ENCODE measurements around the gene KIAA1549. TPM values are rescaled to one million over a fixed set of nuclear protein-coding genes. Genes with fewer than 3 reads are reported as not detected.

The KIAA1549 gene
- total RNA-seq, 1 donor from 2014 or later: 0.45 TPM

- intact Hi-C loops (cut with micrococcal nuclease): no loop called here
Observed at GRCh38 chr7:138911007-138911406, 70.2 kb downstream of the KIAA1549 start.

GRCh38 chr7:138907850-138908249 is 73.3 kb downstream of the KIAA1549 start:
- intact Hi-C loops (cut with micrococcal nuclease): no loop called here

DNA sequence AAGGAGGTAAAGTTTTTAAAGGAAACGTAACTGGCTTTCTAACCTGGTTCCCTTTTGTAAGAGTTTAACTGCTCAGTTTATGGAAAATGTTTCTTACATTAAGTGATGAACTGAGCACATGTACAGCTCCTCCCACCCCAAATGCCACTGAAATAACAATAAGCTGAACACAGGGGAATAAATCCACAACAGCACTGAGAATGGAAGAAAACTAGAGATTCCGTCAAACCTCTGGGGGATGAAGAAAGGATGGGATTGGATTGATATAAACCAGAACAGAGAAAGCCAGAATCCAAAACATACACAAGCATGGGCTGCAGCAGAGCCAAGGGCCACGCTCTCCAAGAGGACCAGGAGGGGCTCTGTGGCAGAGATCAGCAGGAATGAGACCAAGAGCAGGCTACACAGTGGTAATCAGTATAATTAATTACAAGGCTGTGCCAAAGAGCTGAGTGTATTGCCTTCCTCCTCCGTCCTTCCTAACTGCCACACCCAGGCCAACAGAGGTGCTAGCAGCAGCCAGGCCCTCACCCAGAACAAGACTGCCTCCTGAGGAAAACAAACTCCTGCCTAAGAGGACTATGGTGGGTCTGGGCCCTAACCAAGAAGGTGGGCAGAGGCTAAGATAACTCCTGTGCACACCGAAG is 73.9 kb downstream of the KIAA1549 start:
- intact Hi-C loops (cut with micrococcal nuclease): no loop called here

DNA sequence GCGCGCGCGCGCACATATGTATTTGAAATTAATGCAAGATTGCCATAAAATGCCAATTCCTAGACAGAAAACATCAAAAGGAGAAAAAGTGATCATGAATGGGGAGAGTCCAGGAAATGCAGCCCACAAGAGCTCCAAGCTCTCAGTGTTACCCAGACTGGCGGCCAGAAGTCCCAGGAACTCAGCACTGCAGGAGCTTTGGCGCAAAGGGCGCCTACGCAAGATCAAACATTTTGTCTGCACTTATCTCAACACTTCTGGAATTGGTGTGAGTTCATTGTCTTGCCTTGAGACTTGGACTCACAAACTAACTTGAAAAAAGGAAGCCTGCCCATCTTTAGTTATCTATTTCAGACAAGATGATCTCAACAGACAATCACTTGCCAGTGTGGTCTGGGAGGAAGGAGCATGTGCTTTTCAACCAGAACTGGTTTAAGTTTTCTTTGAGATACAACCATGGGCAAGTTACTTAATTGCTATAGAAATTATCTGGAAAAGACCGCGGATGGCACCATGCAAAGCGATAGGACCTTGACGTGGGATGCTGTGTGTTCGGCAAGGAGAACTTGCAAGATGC is 77.2 kb downstream of the KIAA1549 start:
- intact Hi-C loops (cut with micrococcal nuclease): loop anchor here (1.0 kb wide), 5 partner anchors 18 to 167 kb away; no protein-coding TSS in a partner anchor

DNA sequence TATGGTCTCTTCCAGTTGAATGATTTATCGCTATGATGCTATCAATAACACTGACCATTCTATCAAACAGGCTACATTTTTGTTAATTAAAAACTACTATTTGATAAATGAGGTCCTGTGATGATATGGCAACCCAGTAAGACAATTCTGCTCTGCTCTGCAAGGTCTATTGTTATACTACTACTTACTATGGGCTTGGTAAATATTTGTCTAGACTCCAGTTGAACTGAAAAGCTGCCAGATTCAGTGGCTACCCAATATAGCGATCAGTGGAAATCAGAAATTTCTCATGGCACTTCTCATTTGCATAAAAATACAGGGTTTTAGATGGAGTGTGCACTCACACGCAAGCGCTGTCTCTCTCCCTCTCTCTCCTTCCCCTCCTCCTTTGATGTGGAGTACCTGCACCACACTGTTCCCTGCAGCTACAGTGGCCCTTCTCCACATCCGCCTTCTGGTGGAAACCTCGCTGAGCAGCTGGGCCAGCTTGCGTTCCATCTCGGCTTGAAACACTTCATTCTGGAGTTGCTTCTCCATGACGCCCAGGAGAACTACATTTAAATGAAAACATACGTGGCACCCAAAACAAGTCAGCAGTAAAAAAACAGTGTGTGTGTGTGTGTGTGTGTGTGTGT is 77.9 kb downstream of the KIAA1549 start:
- intact Hi-C loops (cut with micrococcal nuclease): loop anchor here (1.0 kb wide), 5 partner anchors 17 to 168 kb away; no protein-coding TSS in a partner anchor

GRCh38 chr7:138902161-138902560 is 79.0 kb downstream of the KIAA1549 start:
- intact Hi-C loops (cut with micrococcal nuclease): no loop called here

DNA sequence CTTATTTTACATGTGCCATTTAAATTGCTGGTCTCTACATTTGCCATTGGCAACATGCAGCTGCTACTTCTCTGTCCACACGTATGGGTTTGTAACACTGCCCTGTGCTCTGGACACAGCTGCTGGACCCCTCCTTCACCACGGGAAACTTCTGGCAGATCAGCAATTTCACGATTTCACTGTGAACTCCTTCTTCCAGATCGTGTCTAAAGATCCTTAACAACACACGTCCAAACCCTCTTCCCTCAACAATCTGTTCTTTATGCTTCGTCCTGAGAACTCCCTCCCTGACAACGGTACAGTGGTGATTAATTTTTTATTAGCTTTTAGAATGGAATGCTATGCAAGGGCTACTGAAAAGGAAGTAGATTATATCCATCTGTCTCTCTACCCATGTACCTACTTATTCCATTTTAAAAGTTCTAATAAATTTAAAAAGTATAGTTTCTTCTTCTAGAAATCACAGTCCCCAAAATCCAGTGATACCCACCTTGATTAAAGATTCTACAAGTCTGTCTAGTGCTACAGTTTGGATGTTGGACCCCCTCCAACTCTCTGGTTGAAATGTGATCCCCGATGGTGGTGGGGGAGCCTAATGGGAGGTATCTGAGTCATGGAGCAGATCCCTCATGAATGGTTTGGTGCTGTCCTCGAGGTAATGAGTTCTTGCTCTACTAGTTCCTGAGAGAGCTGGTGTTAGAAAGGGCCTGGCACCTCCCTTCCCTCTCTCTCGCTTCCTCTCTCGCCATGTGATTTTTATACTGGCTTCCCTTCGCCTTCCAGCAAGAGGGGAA is 81.0 kb downstream of the KIAA1549 start:
- intact Hi-C loops (cut with micrococcal nuclease): no loop called here

DNA sequence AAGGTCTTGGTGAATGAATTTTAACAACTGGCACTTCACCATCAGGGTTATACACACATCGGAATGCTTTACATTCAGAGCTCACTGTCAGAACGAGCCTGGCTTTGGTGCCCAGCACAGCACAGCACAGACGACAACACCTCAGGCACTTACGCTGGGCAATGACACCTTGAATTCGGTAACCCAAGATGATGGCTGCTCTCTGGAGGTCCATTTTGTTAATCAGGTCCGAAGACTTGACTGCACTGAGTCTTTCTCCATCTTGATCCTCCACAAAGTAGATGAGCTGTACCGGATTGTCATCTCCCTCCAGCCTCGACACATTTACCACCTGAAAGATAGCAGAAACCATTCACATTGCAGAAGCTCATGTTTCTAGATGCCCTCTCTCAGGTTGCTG is 82.4 kb downstream of the KIAA1549 start:
- intact Hi-C loops (cut with micrococcal nuclease): no loop called here

- intact Hi-C loops (cut with micrococcal nuclease): no loop called here
Observed at GRCh38 chr7:138898255-138898654, 82.9 kb downstream of the KIAA1549 start.

DNA sequence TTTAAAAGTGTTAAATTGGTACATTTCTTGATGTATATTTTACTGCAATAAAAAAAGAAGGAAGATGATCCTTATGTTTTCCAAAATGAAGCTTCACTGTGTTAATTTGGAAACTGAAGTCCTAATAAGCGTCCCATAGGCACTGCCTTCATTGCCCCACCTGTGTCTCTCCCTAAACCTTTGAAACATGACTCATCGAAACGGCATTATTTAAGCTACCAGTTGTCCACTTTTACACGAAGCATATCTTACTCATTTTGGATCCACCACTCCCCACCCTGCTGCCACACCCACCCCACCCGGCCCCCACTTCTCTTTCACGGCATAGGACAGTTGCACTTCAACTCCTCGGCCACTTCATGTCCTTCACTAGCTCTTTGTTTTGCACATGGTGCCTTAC is 85.5 kb downstream of the KIAA1549 start:
- intact Hi-C loops (cut with micrococcal nuclease): no loop called here

DNA sequence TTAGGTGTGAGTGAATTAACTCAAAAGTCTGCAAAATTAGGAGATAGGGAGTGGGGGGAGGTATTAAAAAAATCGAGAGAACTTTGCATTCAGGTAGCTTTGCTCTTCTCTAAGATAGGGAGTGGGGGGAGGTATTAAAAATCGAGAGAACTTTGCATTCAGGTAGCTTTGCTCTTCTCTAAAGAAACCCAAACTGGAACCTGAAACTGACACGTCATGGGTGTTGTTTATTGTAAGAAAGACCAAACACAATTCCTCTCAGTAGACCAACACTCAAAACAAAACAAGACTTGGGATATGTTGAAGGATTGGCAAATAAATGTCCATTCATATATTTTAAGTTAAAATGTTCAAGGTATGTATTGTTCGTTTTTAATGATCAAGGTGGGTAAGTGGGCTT is 87.9 kb downstream of the KIAA1549 start:
- intact Hi-C loops (cut with micrococcal nuclease): no loop called here

DNA sequence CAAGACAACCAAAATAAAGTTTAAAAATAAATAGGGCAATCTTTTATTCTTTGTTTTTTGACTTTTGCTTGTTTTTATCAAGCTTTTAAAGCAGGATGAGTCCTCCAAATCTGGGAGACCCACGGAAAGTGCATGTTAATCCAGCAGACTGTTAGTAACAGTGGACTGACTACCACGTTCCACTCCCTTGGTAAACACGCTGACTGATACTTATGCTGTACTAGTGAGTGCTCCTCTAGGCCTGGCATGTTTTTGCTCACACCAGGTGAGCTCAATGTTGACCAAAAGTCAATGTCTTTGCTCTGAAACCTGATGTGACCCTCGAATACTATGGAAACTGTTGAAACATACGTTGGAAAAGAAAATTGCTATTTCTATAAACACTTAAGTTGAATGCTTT is 88.4 kb downstream of the KIAA1549 start:
- intact Hi-C loops (cut with micrococcal nuclease): no loop called here

- intact Hi-C loops (cut with micrococcal nuclease): no loop called here
Observed at GRCh38 chr7:138892006-138892630, 89.1 kb downstream of the KIAA1549 start.

GRCh38 chr7:138891446-138891810 is 89.8 kb downstream of the KIAA1549 start:
- intact Hi-C loops (cut with micrococcal nuclease): no loop called here

GRCh38 chr7:138890499-138891445 is 90.4 kb downstream of the KIAA1549 start:
- intact Hi-C loops (cut with micrococcal nuclease): no loop called here

- intact Hi-C loops (cut with micrococcal nuclease): loop anchor here (10.0 kb wide), 3 partner anchors 245 to 465 kb away; partner anchors contain the start of genes LUC7L2 and UBN2
Observed at GRCh38 chr7:138889582-138890498, 91.3 kb downstream of the KIAA1549 start.

GRCh38 chr7:138887872-138888656 is 93.1 kb downstream of the KIAA1549 start:
- intact Hi-C loops (cut with micrococcal nuclease): loop anchor here (10.0 kb wide), 3 partner anchors 247 to 467 kb away; partner anchors contain the start of genes LUC7L2 and UBN2

DNA sequence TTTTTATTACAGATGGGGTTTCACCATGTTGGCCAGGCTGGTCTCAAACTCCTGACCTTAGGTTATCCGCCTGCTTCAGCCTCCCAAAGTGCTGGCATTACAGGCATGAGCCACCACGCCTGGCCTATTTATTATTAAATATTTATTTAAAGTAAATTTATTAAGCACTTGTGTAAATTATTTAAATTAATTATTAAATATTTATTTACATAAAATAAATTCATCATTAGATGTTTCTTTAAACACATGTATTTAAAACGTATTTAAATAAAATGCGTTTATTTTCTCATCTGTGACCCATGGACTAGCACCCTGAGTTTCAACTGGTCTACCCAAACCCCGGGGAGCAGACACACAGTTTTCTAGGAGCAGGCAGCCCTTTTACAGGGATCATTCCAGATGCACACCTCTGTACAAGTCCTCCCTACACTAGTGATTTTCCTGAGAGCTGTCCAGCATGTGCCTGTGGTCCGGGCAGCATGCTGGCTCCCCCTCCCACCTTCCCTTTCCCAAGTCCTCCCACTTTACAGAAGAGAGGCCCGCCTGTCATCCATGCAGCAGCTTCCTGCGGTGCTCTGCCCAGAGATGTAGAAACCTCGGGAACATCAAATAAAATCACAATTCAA is 94.0 kb downstream of the KIAA1549 start:
- intact Hi-C loops (cut with micrococcal nuclease): loop anchor here (10.0 kb wide), 3 partner anchors 248 to 468 kb away; partner anchors contain the start of genes LUC7L2 and UBN2
